ENCODE results near the gene ZNF234.

The ZNF234 gene

GRCh38 chr19:44141191-44142058 lies at the start of gene ZNF234:
ZNF234 (plus strand) TSS chr19:44141554; CDS start chr19:44144633, 3,079 bp downstream.
- H3K9ac ChIP-seq = no peak within 1 kb of the TSS
- H3K27ac ChIP-seq = no peak within 1 kb of the TSS

GRCh38 chr19:44092108-44092507 lies 49.2 kb upstream of the ZNF234 start:
- Histone ChIP-seq H2AFZ (ENCODE audit: low read depth) (no peak overlapping the region), H3K4me1 (ENCODE audit: low read depth, poor library complexity, severe bottlenecking) (peaks cover 13% of the 10 kb centered on the region), H4K20me1 (ENCODE audit: insufficient read depth) (no peaks in the 10 kb centered on the region), H3K27ac (no peak overlapping the region), H3K9ac (no peak overlapping the region), H3K27me3 (ENCODE audit: insufficient read depth, low read depth) (no peaks in the 10 kb centered on the region), H3K4me2 (no peak overlapping the region), H3K4me3 (IDR thresholded peaks at IDR 0.05; ENCODE audit: insufficient read depth, low read depth, low read length) (no peak overlapping the region), H3K36me3 (ENCODE audit: insufficient read depth) (no peaks in the 10 kb centered on the region), H3K79me2 (ENCODE audit: insufficient read depth, low read depth) (peaks cover 19% of the 10 kb centered on the region)
- no peak for TF ChIP-seq CTCF (conservative IDR thresholded peaks at IDR 0.05; ENCODE audit: low read depth, low read length)

More at GRCh38 chr19:44141191-44142058, at the start of gene ZNF234:
- Histone ChIP-seq H3K4me2 (no peak within 1 kb of the TSS), H3K4me1 (ENCODE audit: low read depth, poor library complexity, severe bottlenecking) (no peaks in the 10 kb centered on the region), H4K20me1 (ENCODE audit: insufficient read depth) (no peaks in the 10 kb centered on the region), H3K27me3 (ENCODE audit: insufficient read depth, low read depth) (no peaks in the 10 kb centered on the region), H3K4me3 (IDR thresholded peaks at IDR 0.05; ENCODE audit: insufficient read depth, low read depth, low read length) (no peak within 1 kb of the TSS), H3K79me2 (ENCODE audit: insufficient read depth, low read depth) (no peaks in the 10 kb centered on the region), H3K36me3 (ENCODE audit: insufficient read depth) (no peaks in the 10 kb centered on the region), H2AFZ (ENCODE audit: low read depth) (no peak within 1 kb of the TSS)
- TF ChIP-seq CTCF (conservative IDR thresholded peaks at IDR 0.05; ENCODE audit: low read depth, low read length) = no peak

GRCh38 chr19:44093931-44094765 lies 47.2 kb upstream of the ZNF234 start, which contains the start of gene ZNF224:
ZNF224 (plus strand) TSS chr19:44094361; CDS start chr19:44097874, 3,513 bp downstream.
- TF ChIP-seq CTCF (conservative IDR thresholded peaks at IDR 0.05; ENCODE audit: low read depth, low read length) = no peak

GRCh38 chr19:44107751-44108150 lies 33.6 kb upstream of the ZNF234 start:
- no peaks in the 10 kb centered on the region for H3K36me3 ChIP-seq (ENCODE audit: insufficient read depth)
- no peak overlapping the region for H3K4me3 ChIP-seq (IDR thresholded peaks at IDR 0.05; ENCODE audit: insufficient read depth, low read depth, low read length)
- no peak overlapping the region for H3K9ac ChIP-seq
- no peaks in the 10 kb centered on the region for H4K20me1 ChIP-seq (ENCODE audit: insufficient read depth)
- H3K79me2 ChIP-seq (ENCODE audit: insufficient read depth, low read depth) = no peaks in the 10 kb centered on the region
- TF ChIP-seq CTCF (conservative IDR thresholded peaks at IDR 0.05; ENCODE audit: low read depth, low read length) = no peak
- H2AFZ ChIP-seq (ENCODE audit: low read depth) = no peak overlapping the region
- H3K27me3 ChIP-seq (ENCODE audit: insufficient read depth, low read depth) = no peaks in the 10 kb centered on the region
- no peaks in the 10 kb centered on the region for H3K4me1 ChIP-seq (ENCODE audit: low read depth, poor library complexity, severe bottlenecking)
- H3K27ac ChIP-seq = no peak overlapping the region
- H3K4me2 ChIP-seq = no peak overlapping the region

More at GRCh38 chr19:44093931-44094765, 47.2 kb upstream of the ZNF234 start, which contains the start of gene ZNF224:
- H2AFZ ChIP-seq (ENCODE audit: low read depth) = peak within 1 kb of the TSS; percentile 99
- peak within 1 kb of the TSS; percentile 51 for H3K4me3 ChIP-seq (IDR thresholded peaks at IDR 0.05; ENCODE audit: insufficient read depth, low read depth, low read length)
- H4K20me1 ChIP-seq (ENCODE audit: insufficient read depth) = no peaks in the 10 kb centered on the region
- H3K4me2 ChIP-seq = peak within 1 kb of the TSS; percentile 97
- no peaks in the 10 kb centered on the region for H3K36me3 ChIP-seq (ENCODE audit: insufficient read depth)
- H3K79me2 ChIP-seq (ENCODE audit: insufficient read depth, low read depth) = peaks cover 19% of the 10 kb centered on the region
- peaks cover 13% of the 10 kb centered on the region for H3K4me1 ChIP-seq (ENCODE audit: low read depth, poor library complexity, severe bottlenecking)
- H3K27ac ChIP-seq = no peak within 1 kb of the TSS; the same call in 1 of the 2 replicates
- H3K27me3 ChIP-seq (ENCODE audit: insufficient read depth, low read depth) = no peaks in the 10 kb centered on the region
- H3K9ac ChIP-seq = peak within 1 kb of the TSS; percentile 39; the same call in 1 of the 2 replicates
